ENCODE data around the gene RETREG1. TPM values are rescaled to one million over a fixed set of nuclear protein-coding genes. Genes with fewer than 3 reads are reported as not detected.

RETREG1 gene
- total RNA-seq, 1 experiment from 2014 or later: 3.4 TPM

DNA sequence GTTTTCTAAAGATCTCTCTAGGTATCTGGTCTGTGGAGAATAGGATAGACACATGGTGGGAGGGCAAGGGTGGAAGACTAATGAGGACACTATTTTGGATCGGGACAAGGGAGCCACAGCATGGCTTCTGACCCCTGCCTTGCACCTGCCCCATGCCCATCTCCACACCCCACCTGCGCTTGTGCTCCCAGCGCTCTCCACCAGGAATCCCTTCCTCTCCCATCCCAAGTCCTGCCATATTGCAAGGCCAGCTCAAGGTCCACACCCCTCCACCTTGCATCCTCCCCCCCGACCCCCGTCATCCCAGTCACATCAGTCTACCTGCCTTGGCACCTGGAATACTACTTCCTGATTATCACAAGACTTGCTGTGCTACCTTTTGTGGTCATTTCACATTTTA is 44.2 kb upstream of the RETREG1 start:
- Histone ChIP-seq H3K4me1 (ENCODE audit: insufficient read depth, low read length) (no peaks in the 10 kb centered on the region), H3K79me2 (ENCODE audit: insufficient read depth, low read length) (no peaks in the 10 kb centered on the region), H4K5ac (ENCODE audit: insufficient read length, low read depth, low read length) (no peak overlapping the region), H3K27ac (ENCODE audit: insufficient read length, low read depth, low read length) (no peak overlapping the region), H3K4ac (ENCODE audit: low read depth, low read length) (no peak overlapping the region), H2AK5ac (ENCODE audit: insufficient read length, low read length) (no peak overlapping the region), H4K8ac (replicated peaks; ENCODE audit: insufficient read length, low read depth, low read length) (no peak overlapping the region), H3K14ac (ENCODE audit: insufficient read depth, low read length) (no peak overlapping the region), H3K23ac (ENCODE audit: insufficient read length, low read depth, low read length) (no peak overlapping the region), H2BK15ac (ENCODE audit: low read depth, low read length) (no peak overlapping the region), H4K91ac (ENCODE audit: insufficient read length, low read depth, low read length) (no peak overlapping the region), H3K23me2 (ENCODE audit: insufficient read length, low read depth, low read length, poor library complexity, severe bottlenecking) (no peaks in the 10 kb centered on the region), H2BK120ac (ENCODE audit: low read depth, low read length, poor library complexity, severe bottlenecking) (no peak overlapping the region), H3T11ph (ENCODE audit: low read length) (no peak overlapping the region), H3K27me3 (ENCODE audit: insufficient read depth, low read length) (no peaks in the 10 kb centered on the region), H3K18ac (ENCODE audit: insufficient read length, low read depth, low read length) (no peak overlapping the region), H3K9ac (ENCODE audit: extremely low read depth, insufficient read length, low read length) (no peak overlapping the region), H4K20me1 (ENCODE audit: control insufficient read depth, insufficient read depth, insufficient read length) (no peaks in the 10 kb centered on the region), H2BK12ac (ENCODE audit: insufficient read length, low read depth, low read length) (no peak overlapping the region), H2BK5ac (ENCODE audit: insufficient read length, low read length) (no peak overlapping the region), H3K4me2 (ENCODE audit: insufficient read depth, insufficient read length, low read length) (no peak overlapping the region), H2AFZ (ENCODE audit: low read length) (no peak overlapping the region), H2BK20ac (ENCODE audit: low read depth, low read length, poor library complexity, severe bottlenecking) (no peak overlapping the region), H3K56ac (ENCODE audit: insufficient read length, low read depth, low read length) (no peak overlapping the region), H3K79me1 (ENCODE audit: insufficient read depth, low read depth, low read length, poor library complexity, severe bottlenecking) (no peaks in the 10 kb centered on the region), H3K9me3 (ENCODE audit: control insufficient read depth, low read depth, low read length) (no peaks in the 10 kb centered on the region)
- TF ChIP-seq, protein P1, sequence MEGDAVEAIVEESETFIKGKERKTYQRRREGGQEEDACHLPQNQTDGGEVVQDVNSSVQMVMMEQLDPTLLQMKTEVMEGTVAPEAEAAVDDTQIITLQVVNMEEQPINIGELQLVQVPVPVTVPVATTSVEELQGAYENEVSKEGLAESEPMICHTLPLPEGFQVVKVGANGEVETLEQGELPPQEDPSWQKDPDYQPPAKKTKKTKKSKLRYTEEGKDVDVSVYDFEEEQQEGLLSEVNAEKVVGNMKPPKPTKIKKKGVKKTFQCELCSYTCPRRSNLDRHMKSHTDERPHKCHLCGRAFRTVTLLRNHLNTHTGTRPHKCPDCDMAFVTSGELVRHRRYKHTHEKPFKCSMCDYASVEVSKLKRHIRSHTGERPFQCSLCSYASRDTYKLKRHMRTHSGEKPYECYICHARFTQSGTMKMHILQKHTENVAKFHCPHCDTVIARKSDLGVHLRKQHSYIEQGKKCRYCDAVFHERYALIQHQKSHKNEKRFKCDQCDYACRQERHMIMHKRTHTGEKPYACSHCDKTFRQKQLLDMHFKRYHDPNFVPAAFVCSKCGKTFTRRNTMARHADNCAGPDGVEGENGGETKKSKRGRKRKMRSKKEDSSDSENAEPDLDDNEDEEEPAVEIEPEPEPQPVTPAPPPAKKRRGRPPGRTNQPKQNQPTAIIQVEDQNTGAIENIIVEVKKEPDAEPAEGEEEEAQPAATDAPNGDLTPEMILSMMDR (conservative IDR thresholded peaks at IDR 0.05): no peak
- WGBS (ENCODE audit: extremely low coverage, insufficient read length, low lambda C conversion rate): no CpG with 5 or more reads among the region's 5 CpGs
- no peak for DNase-seq
- Mint-ChIP-seq H3K36me3 (ENCODE audit: insufficient read depth in 1 of 3, low read depth in 3 of 3) (peaks cover 10 to 19% (median 17%) of the 10 kb centered on the region in 3 experiments; a peak in 6 of 7 replicates), H3K27me3 (ENCODE audit: low read depth) (peaks cover 2% of the 10 kb centered on the region), H3K27ac (no peak overlapping the region), H3K4me3 (no peak overlapping the region; a peak in 1 of 5 replicates), H3K9me3 (peaks cover 4 to 8% of the 10 kb centered on the region in 2 experiments; a peak in 3 of 5 replicates), H3K4me1 (no peaks in the 10 kb centered on the region)
